Measurements from ENCODE around the gene CPHXL. TPM values are rescaled to one million over a fixed set of nuclear protein-coding genes. Genes with fewer than 3 reads are reported as not detected.

CPHXL gene
- total and polyA plus RNA-seq, 9 of the 15 experiments (the other 6 are each of a cell fraction or from before 2014, with no cell fraction given) = not detected

- TF ChIP-seq IRF1 (CRISPR knock-in tag; IDR thresholded peaks at IDR 0.05; ENCODE audit: borderline replicate concordance) = no peak
- no peak for TF ChIP-seq MAFF (IDR thresholded peaks at IDR 0.05; ENCODE audit: low read length)
- no peak for TF ChIP-seq MBD1 (CRISPR knock-in tag; IDR thresholded peaks at IDR 0.05)
- TF ChIP-seq MAFG (tag; conservative IDR thresholded peaks at IDR 0.05) = 0 out of 2 replicates have a peak, but pooled peaks have one; percentile 16
- no peak for TF ChIP-seq MAFK (IDR thresholded peaks at IDR 0.05; ENCODE audit: low read length)
- TF ChIP-seq L3MBTL2 (IDR thresholded peaks at IDR 0.05) = peak; percentile 84
- TF ChIP-seq TSHZ1 (CRISPR knock-in tag; IDR thresholded peaks at IDR 0.05) = no peak
- TF ChIP-seq CHCHD3 (CRISPR knock-in tag; IDR thresholded peaks at IDR 0.05) = no peak
- peak; percentile 50 to 59; a peak in 3 of 4 replicates for TF ChIP-seq MNT (conservative IDR thresholded peaks at IDR 0.05)
- TF ChIP-seq NFIC (IDR thresholded peaks at IDR 0.05) = 0 out of 2 replicates have a peak, but pooled peaks have one; percentile 14
- no peak for TF ChIP-seq FOXK1 (CRISPR knock-in tag; IDR thresholded peaks at IDR 0.05; ENCODE audit: borderline replicate concordance)
- no peak for TF ChIP-seq C11orf30 (IDR thresholded peaks at IDR 0.05; ENCODE audit: low read depth)
- TF ChIP-seq MITF (IDR thresholded peaks at IDR 0.05) = peak; percentile 44; the same call in 1 of the 2 replicates
- no peak for TF ChIP-seq NEUROD1 (IDR thresholded peaks at IDR 0.05; ENCODE audit: borderline replicate concordance, low read depth, low read length, partially characterized antibody)
- TF ChIP-seq USF1 (CRISPR knock-in tag; IDR thresholded peaks at IDR 0.05) = peak; percentile 59
- TF ChIP-seq HDAC3 (IDR thresholded peaks at IDR 0.05; ENCODE audit: borderline replicate concordance, partially characterized antibody) = peak; percentile 52
- no peak for TF ChIP-seq ADNP (tag; IDR thresholded peaks at IDR 0.05)
- no peak for TF ChIP-seq POLR2A (conservative IDR thresholded peaks at IDR 0.05)
- TF ChIP-seq HEY1 (CRISPR knock-in tag; IDR thresholded peaks at IDR 0.05; ENCODE audit: borderline replicate concordance) = no peak
- no peak for TF ChIP-seq ZBTB1 (CRISPR knock-in tag; IDR thresholded peaks at IDR 0.05; ENCODE audit: borderline replicate concordance, low read depth)
These were observed 24.0 kb downstream of the CPHXL start (continued) for GRCh38 chr16:75702242-75702641.

Data from K562 (cell line).